Endodermal cell (in vitro differentiated cells): ENCODE data around the gene ABCD3. TPM values are rescaled to one million over a fixed set of nuclear protein-coding genes. Genes with fewer than 3 reads are reported as not detected.
"Not testable (repeated sequence)": the region's sequence is repeated elsewhere in the genome, so short reads cannot be mapped to it uniquely, and the experiment has no call there.

ENCODE experiments used
- DNase-seq: peaks from one replicate; pipeline ENCODE4 v3.0.0-alpha.2; 2017
- H3K27ac ChIP-seq: 2 replicates; pipeline ENCODE4 v1.5.1; 2013; ENCODE audit warnings: mild to moderate bottlenecking, low read depth, low read length, moderate library complexity
- H3K27me3 ChIP-seq: 2 replicates; pipeline ENCODE4 v1.6.1; 2013; ENCODE audit warnings: mild to moderate bottlenecking, low read length, moderate library complexity; ENCODE audit not compliant: insufficient read depth, control insufficient read depth, poor library complexity, severe bottlenecking
- H3K36me3 ChIP-seq: 2 replicates; pipeline ENCODE4 v1.7.0; 2013; ENCODE audit warnings: mild to moderate bottlenecking, low read length, moderate library complexity; ENCODE audit not compliant: control insufficient read depth, insufficient read depth
- H3K4me1 ChIP-seq: one replicate; pipeline ENCODE4 v1.7.0; 2013; ENCODE audit warnings: low read length; ENCODE audit not compliant: control insufficient read depth, insufficient read depth
- H3K4me3 ChIP-seq: 2 replicates; pipeline ENCODE4 v1.5.1; 2013; ENCODE audit warnings: mild to moderate bottlenecking, low read length, moderate library complexity
- H3K9ac ChIP-seq: 2 replicates; pipeline ENCODE4 v1.6.1; 2013; ENCODE audit warnings: mild to moderate bottlenecking, low read length, moderate library complexity; ENCODE audit not compliant: poor library complexity, severe bottlenecking; ENCODE audit errors: extremely low read depth
- H3K9me3 ChIP-seq: 2 replicates; pipeline ENCODE4 v1.6.1; 2013; ENCODE audit warnings: mild to moderate bottlenecking, low read length, moderate library complexity; ENCODE audit not compliant: control insufficient read depth
- H3K27ac Mint-ChIP-seq: 2 replicates; pipeline ENCODE4 v1.8.0; 2020; ENCODE audit warnings: mixed read lengths
- H3K27me3 Mint-ChIP-seq: 2 replicates; pipeline ENCODE4 v1.8.0; 2021; ENCODE audit warnings: mild to moderate bottlenecking, mixed read lengths; ENCODE audit not compliant: insufficient read depth
- H3K36me3 Mint-ChIP-seq: 2 replicates; pipeline ENCODE4 v1.8.0; 2020; ENCODE audit warnings: low read depth, mixed read lengths
- H3K4me1 Mint-ChIP-seq: 2 replicates; pipeline ENCODE4 v1.8.0; 2020; ENCODE audit warnings: mixed read lengths
- H3K4me3 Mint-ChIP-seq: 2 replicates; pipeline ENCODE4 v1.8.0; 2020; ENCODE audit warnings: mild to moderate bottlenecking, moderate library complexity, mixed read lengths
- H3K9me3 Mint-ChIP-seq: 2 replicates; pipeline ENCODE4 v1.8.0; 2020; ENCODE audit warnings: mild to moderate bottlenecking, mixed read lengths
- CTCF ChIP-seq: fragments of 200-600 bp; sonication (generic); conservative IDR thresholded peaks from 2 replicates; pipeline ENCODE4 v1.5.0; 2021; ENCODE audit warnings: antibody characterized with exemption, mild to moderate bottlenecking
- WGBS, 2 experiments: methylation state at CpG; one replicate each; pipeline versions ENCODE4 v1.1.5 to v1.1.7; 2013; ENCODE audit warnings: missing lambda C conversion rate in 2 of 2, mixed read lengths in 1 of 2; ENCODE audit not compliant: insufficient coverage in 1 of 2, insufficient read length in 1 of 2; 5-methylcytosine and 5-hydroxymethylcytosine counted together
- long read RNA-seq, 4 experiments: library from polyadenylated mRNA in 2 of 4; library from RNA in 1 of 4; library from capped mRNA in 1 of 4; stranded (forward) in 3 of 4; unstranded in 1 of 4; transcript quantifications; one replicate each; pipeline ENCODE4 v2.0.0, GENCODE V29; 2020 to 2021; ENCODE audit warnings: inconsistent platforms in 1 of 4
- polyA plus RNA-seq, 2 experiments: library from polyadenylated mRNA; stranded (reverse); fragments of 50-300 nt; gene quantifications; one replicate each; pipeline ENCODE4 v1.2.3, GENCODE V29; 2013
- total RNA-seq, 2 donors: library from RNA; stranded (reverse); fragmentation: NEBNext Ultra II Directional in 1 of 2; extraction: Animal tissue kit (Norgen Biotek cat#: 25700) in 1 of 2; gene quantifications; 2 replicates in 1 of 2; 3 replicates in 1 of 2; pipeline ENCODE4 v1.2.1, GENCODE V29; 2021

The ABCD3 gene
- 10 to 100 TPM; 28.1 to 33.3 TPM for total RNA-seq
- polyA plus RNA-seq (2013, experiment 1 of 2), result 33.4 TPM
- polyA plus RNA-seq (2013, experiment 2 of 2), result 34.6 TPM
- long read RNA-seq, experiment 1, transcript ABCD3-202 (23 exons, 3,538 nt), result major isoform, 5 of 14 reads
- long read RNA-seq, experiment 1, partial matches to known transcripts, result 8 of 14 reads
- long read RNA-seq, experiment 1, other reads (novel, unspliced or antisense), result 1 of 14 reads
- long read RNA-seq, experiment 2, transcript ABCD3-202 (23 exons, 3,538 nt), result major isoform, 22 of 34 reads
- long read RNA-seq, experiment 2, partial matches to known transcripts, result 8 of 34 reads
- long read RNA-seq, experiment 2, other reads (novel, unspliced or antisense), result 4 of 34 reads
- long read RNA-seq, experiment 3, full-length matches to known transcripts, result 103 of 128 reads
- long read RNA-seq, experiment 3, partial matches to known transcripts, result 5 of 128 reads
- long read RNA-seq, experiment 3, other reads (novel, unspliced or antisense), result 20 of 128 reads
- long read RNA-seq, experiment 4, partial matches to known transcripts, result 4 of 11 reads
- long read RNA-seq, experiment 4, other reads (novel, unspliced or antisense), result 3 of 11 reads

GRCh38 chr1:94417978-94418663 is at the start of gene ABCD3:
Gene ABCD3, plus strand, starts transcription at chr1:94418389. Its CDS starts 90 bp downstream, at chr1:94418479.
- H3K4me3 ChIP-seq, result peak within 1 kb of the TSS; percentile 90
- Mint-ChIP-seq H3K27me3 (peaks cover 12% of the 10 kb centered on the region), H3K4me1 (peaks cover 19% of the 10 kb centered on the region), H3K4me3 (no peak within 1 kb of the TSS), H3K36me3 (no peaks in the 10 kb centered on the region), H3K9me3 (no peaks in the 10 kb centered on the region), H3K27ac (peak within 1 kb of the TSS; percentile 86)
- peak within 1 kb of the TSS; percentile 58 for H3K9ac ChIP-seq
- H3K27ac ChIP-seq, result peak within 1 kb of the TSS; percentile 69
- H3K4me1 ChIP-seq, result peaks cover 4% of the 10 kb centered on the region
- H3K36me3 ChIP-seq, result no peaks in the 10 kb centered on the region
- TF ChIP-seq CTCF, result no peak
- peaks cover 8% of the 10 kb centered on the region for H3K27me3 ChIP-seq
- 0 to 1% methylated on average over 19 to 84 of the region's 84 CpGs for WGBS, 2 experiments
- H3K9me3 ChIP-seq, result no peaks in the 10 kb centered on the region
- DNase-seq, result peak; percentile 97

- H3K4me3 ChIP-seq, H3K9ac ChIP-seq, H3K4me1 Mint-ChIP-seq, H3K27me3 Mint-ChIP-seq, H3K4me1 ChIP-seq, DNase-seq, H3K27me3 ChIP-seq, H3K36me3 Mint-ChIP-seq, H3K4me3 Mint-ChIP-seq, H3K27ac Mint-ChIP-seq, H3K27ac ChIP-seq, H3K36me3 ChIP-seq: not testable (repeated sequence)
- peaks cover 39% of the 10 kb centered on the region for H3K9me3 Mint-ChIP-seq
- H3K9me3 ChIP-seq, result peaks cover 22% of the 10 kb centered on the region
Observed at GRCh38 chr1:94372771-94373170, 45.4 kb upstream of the ABCD3 start.

- not testable (repeated sequence) for H3K36me3 ChIP-seq, DNase-seq, H3K9ac ChIP-seq, H3K27ac ChIP-seq, H3K4me1 ChIP-seq, H3K4me1 Mint-ChIP-seq, H3K27me3 ChIP-seq, H3K4me3 ChIP-seq, H3K36me3 Mint-ChIP-seq, H3K4me3 Mint-ChIP-seq, H3K27me3 Mint-ChIP-seq, H3K27ac Mint-ChIP-seq
- 47% methylated on average over 2 of the region's 2 CpGs; no CpG with 5 or more reads in 1 of the 2 experiments for WGBS, 2 experiments
- peaks cover 37% of the 10 kb centered on the region for H3K9me3 Mint-ChIP-seq
- peaks cover 22% of the 10 kb centered on the region for H3K9me3 ChIP-seq
Observed at GRCh38 chr1:94373311-94373710, 44.9 kb upstream of the ABCD3 start.

GRCh38 chr1:94375666-94376065 is 42.5 kb upstream of the ABCD3 start:
- H3K4me1 ChIP-seq, H3K9ac ChIP-seq, H3K27me3 Mint-ChIP-seq, H3K27ac ChIP-seq, H3K27me3 ChIP-seq, H3K36me3 Mint-ChIP-seq, H3K4me3 ChIP-seq, H3K4me1 Mint-ChIP-seq, H3K27ac Mint-ChIP-seq, H3K4me3 Mint-ChIP-seq, DNase-seq, H3K36me3 ChIP-seq: not testable (repeated sequence)
- 85 to 94% methylated on average over 4 to 7 of the region's 7 CpGs for WGBS, 2 experiments
- H3K9me3 Mint-ChIP-seq, result peaks cover 18% of the 10 kb centered on the region
- peaks cover 11% of the 10 kb centered on the region for H3K9me3 ChIP-seq

GRCh38 chr1:94378493-94378892 is 39.7 kb upstream of the ABCD3 start:
- H3K27ac Mint-ChIP-seq, H3K27me3 Mint-ChIP-seq, H3K9me3 Mint-ChIP-seq, H3K27me3 ChIP-seq, H3K4me1 Mint-ChIP-seq, H3K36me3 Mint-ChIP-seq, H3K9ac ChIP-seq, H3K9me3 ChIP-seq, DNase-seq, H3K27ac ChIP-seq, H3K4me3 Mint-ChIP-seq, H3K36me3 ChIP-seq, H3K4me3 ChIP-seq, H3K4me1 ChIP-seq: not testable (repeated sequence)
- 88% methylated on average over 2 of the region's 2 CpGs; no CpG with 5 or more reads in 1 of the 2 experiments for WGBS, 2 experiments
